NCI-H128 (cell line): ENCODE results near the gene PRM1.
"Not testable (repeated sequence)": the region's sequence is repeated elsewhere in the genome, so short reads cannot be mapped to it uniquely, and the experiment has no call there.

Source experiments
- DNase-seq: peaks from one replicate; lab custom pipeline; 2025; ENCODE audit not compliant: unreplicated experiment; lab: John Stamatoyannopoulos, UW

PRM1 gene

DNA sequence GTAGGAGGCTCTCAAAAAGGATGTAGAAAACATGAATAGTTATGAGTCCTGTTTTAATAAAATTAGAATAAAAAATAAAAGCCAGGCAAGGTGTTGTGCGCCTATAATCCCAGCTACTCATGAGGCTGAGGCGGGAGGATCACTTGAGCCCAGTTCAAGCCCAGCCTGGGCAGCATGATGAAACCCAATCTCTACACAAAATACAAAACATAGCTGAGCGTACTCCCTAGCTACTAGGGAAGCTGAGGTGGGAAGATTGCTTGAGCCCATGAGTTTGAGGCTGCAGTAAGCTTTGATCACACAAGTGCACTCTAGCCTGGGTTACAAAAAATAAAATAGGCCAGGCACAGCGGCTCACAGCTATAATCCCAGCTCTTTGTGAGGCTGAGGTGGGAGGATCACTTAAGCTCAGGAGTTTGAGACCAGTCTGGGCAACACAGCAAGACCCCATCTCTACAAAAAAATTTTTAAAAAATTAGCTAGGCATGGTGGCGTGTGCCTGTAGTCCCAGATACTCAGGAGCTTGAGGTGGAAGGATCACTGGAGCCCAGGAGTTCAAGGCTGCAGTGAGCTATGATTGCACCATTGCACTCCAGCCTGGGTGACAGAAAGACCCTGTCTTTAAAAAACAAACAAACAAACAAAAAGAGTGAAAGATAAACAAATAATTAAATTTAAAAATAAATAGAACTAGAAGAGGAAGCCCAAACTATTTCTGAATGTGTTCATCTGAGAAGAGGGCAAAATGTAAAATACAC is 17.2 kb upstream of the PRM1 start:
- no peak for DNase-seq

DNA sequence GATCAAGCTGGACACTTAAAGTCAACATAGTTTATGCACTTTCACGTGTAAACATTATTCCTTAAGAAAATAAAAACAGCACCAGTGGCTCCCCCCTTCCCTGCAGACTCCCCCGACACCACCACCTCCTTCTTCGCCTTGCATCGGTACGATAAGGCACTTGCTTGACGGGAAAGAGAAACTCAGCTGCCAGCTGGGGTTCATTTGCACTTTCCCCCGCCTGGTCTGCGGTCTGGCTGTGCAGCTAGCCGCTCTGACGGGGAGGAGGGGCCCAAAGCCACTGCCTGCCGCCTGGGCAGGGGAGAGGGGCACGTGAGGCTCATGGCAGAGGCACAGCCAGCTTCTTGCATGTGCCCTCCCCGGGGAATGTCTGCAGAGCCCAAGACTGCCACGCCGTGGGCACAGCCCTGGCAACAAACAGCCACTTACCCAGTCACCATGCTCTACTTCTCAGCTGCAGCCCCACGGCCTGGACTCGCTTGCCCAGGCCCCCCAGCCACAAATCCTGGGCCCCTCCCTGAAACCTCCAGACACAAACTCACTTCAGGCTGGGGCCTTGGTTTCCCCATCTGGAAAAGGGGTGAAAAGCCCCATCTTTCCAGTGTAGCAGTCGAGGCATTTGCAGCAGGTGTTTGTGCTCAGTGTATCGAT is 16.5 kb upstream of the PRM1 start:
- peak; percentile 19 for DNase-seq

DNA sequence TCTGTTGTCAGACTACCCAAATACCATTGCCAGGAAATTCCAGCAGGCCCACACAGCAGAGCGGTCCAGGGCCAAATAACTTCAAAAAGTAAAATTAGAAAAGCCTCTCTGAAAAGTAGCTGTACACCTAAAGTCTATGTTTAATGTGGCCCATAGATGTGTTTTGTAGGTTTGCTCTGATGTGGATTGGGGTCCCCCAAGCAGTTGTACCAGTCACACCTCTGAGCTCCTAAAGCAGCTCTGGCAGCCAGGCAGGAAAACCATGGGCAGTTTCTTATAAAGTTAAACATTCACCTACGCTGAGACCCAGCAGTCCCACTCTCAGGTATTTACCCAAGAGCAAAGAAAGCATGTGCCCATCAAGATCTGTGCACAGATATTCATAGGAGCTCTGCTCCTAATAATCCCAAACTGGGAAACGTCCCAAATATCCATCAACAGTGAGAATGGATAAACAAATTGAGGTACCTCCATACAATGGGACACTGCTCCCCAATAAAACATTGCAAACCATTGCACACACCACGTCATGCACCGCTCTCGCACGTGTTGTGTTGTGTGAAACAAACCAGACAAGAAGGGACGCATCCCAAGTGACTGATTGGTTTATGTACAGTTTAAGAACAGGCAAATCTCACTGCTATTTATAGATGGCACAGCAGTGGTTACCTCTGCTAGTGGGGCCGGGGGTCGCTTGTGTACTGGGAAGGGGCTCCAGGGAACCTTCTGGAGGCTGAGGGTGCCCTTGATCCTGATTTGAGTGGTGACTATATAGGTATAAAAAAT is 15.8 kb upstream of the PRM1 start:
- DNase-seq = no peak

DNA sequence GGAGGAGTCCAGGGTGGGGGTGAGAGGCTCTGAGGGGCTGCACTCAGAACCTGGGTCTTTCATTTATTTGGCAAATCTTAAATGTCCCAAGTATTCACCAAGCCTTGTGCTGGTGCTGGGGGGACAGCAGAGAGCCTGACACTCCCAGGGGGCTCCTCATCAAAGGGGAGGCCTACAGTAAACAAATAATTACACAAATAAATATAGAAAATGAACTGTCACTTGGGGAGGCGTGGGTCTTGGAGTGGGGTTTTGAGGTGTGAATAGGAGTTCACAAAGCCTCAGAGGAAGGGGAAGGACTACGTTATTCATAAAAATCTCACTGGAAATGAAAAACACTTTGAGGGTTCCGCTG is 15.2 kb upstream of the PRM1 start:
- no peak for DNase-seq

DNA sequence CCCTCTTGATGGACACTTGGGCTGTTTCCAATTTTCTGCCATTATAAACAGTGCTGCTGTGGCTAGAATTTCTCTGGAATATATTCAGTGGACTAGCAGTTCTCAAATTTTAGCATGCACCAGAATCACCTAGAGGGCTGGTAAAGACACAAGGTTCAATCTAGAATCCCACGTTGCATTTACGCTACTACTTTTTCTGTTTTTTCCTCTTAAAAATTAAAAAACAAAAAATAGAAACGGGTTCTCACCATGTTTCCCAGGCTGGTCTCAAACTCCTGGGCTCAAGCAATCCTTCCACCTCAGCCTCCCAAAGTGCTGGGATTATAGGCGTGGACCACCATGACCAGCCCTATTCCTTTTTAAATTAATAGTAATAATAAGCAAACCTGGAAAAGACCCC is 14.5 kb upstream of the PRM1 start:
- DNase-seq = no peak

DNA sequence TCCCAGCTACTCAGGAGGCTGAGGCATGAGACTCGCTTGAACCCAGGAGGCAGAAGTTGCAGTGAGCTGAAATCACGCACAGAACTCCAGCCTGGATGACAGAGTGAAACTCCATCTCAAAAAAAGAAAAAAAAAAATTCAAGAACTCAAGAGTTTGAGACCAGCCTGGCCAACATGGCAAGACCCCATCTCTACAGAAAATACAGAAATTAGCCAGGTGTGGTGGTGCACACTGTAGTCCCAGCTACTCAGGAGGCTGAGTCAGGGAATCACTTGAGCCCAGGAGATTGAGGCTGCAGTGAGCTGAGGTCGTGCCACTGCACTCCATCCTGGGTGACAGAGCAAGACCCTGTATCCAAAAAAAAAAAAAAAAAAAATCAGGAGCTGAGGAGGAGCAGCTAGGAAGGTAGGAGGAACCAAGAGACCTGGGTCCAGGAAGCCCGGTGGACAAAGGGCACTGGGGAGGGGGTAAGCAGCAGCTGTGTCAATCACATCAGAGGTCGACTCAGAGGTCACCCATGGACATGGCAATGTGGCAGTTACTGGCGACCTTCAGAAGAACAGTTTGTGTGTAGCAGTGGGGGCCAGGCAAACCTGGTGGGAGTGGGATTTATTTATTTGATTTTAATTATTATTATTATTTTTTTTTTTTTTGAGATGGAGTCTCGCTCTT is 11.1 kb upstream of the PRM1 start:
- DNase-seq = no peak

DNA sequence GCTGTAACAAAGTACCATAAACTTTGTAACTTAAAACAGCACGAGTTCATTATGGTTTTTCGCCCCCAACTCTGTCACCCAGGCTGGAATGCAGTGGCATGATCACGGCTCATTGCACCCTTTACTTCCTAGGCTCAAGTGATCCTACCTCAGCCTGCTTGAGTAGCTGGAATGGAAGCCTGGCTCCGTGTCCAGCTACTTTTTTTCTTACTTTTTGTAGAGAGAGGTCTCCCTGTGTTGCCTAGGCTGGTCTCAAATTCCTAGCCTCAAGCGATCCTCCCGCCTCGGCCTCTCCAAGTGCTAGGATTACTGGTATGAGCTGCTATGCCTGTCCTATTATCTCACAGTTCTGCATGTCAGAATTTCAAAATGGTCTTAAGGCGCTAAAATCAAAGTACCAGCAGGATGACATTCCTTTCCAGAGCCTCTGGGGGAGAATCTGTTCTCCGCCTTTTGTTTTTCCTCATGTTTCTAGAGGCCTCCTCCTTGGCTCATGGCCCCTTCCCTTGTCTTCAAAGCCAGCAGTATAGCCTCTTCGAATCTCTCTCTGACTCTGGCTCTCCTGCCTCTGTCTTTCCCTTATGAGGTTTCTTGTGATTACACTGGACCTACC is 10.1 kb upstream of the PRM1 start:
- DNase-seq = no peak

DNA sequence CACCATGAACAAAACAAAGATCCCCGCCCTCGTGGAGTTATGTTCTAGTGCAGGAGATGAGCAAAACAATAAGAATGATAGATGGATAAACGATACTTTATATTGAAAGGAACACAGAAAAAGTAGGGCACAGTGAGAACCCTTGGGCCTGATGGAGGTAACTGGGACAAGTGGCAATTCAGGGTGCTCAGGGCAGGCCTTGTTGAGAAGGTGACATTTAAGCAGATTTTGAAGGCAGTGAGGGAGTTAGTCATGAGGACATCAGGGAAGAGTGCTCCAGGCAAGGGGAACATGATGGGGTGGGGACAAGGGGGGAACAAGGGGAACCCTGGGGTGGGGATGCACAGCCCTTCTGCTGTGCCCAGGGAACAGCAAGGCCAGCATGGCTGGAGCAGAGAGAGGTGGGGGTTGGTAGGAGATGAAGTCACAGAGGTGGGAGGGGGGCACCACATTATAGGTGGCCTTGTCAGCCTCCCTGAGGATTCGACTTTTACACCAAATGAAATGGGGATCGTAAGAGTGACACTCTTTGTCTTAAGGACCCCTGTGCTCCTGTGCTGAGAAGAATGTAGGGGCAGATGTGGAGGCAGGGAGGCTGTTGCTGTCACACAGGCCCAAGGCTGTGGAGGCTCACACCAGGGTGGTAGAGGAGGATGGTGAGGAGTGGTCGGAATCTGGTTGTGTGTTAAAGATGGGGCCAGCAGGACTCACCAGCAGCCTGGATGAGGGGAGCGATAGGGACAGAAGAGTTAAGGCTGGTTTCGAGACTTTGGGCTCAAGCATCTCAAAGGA is 9.2 kb upstream of the PRM1 start:
- no peak for DNase-seq

DNA sequence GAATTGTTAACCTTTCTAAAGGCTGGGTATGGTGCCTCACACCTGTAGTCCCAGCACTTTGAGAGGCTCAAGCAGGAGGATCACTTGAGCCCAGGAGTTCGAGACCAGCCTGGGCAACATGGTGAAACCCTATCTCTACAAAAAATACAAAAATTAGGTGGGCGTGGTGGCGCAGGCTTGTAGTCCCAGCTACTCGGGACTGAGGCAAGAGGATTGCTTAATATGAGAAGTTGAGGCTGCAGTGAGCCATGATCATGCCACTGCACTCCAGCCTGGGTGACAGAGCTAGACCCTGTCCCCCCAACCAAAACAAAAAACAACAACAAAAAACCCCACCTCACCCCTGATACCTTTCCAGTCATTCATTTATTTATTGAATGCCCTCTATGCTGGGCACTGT is 8.6 kb upstream of the PRM1 start:
- not testable (repeated sequence) for DNase-seq

DNA sequence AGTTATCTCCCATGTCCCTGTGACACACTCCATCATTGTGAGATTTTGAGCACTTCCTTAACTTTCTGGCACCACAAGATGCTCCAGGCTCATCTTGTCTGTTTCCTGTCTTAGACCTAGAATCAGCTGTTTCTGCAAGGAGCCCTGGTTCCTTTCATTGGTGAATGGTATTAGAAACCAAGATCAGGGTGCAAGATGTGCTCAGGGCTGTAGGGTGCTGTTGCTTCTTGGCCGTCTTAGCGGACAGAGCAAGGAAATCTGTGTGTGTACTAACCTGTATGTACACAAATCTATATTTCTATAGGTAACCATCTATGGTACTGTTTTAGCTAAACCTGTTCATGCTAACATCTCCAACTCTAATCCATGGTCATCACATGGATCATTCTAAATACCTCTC is 8.1 kb upstream of the PRM1 start:
- no peak for DNase-seq

DNA sequence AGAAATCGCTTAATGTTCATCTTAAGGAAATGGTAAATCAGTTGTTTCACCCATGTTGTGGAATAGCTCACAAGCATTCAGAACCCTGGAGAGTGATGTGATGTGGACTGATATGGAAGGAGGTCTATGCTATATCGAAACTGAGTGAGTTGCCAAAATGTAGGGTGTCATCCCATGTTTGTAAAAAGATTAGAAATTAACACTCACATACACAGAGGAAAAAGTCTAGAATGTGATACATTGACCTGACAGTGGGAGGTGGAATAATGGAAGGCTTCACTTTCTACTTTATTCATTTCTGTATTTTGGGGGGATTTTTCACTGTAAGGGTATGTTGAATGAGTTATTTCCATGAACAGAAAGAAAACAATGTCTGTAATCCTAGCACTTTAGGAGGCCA is 4.7 kb upstream of the PRM1 start:
- DNase-seq = no peak

DNA sequence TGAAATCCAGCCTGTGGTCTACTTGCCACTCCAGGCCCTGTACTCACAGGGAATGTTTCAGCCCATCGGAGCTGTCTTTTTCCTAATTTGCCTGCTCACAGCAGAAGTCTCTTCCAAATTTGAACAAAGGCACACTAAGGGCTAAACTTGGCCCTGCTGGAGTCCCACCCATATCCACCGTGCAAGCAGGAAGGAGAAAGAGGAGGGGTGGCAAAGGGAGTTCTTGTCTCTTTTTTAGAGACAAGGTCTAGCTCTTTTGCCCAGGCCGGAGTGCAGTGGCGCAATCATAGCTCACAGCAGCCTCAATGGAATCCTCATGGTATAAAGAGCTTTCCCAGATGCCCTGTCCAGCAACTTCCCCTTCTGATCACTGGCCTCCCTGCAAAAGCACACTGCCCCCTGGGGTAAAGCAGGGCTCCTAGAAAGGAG is 2.7 kb upstream of the PRM1 start:
- DNase-seq = no peak

DNA sequence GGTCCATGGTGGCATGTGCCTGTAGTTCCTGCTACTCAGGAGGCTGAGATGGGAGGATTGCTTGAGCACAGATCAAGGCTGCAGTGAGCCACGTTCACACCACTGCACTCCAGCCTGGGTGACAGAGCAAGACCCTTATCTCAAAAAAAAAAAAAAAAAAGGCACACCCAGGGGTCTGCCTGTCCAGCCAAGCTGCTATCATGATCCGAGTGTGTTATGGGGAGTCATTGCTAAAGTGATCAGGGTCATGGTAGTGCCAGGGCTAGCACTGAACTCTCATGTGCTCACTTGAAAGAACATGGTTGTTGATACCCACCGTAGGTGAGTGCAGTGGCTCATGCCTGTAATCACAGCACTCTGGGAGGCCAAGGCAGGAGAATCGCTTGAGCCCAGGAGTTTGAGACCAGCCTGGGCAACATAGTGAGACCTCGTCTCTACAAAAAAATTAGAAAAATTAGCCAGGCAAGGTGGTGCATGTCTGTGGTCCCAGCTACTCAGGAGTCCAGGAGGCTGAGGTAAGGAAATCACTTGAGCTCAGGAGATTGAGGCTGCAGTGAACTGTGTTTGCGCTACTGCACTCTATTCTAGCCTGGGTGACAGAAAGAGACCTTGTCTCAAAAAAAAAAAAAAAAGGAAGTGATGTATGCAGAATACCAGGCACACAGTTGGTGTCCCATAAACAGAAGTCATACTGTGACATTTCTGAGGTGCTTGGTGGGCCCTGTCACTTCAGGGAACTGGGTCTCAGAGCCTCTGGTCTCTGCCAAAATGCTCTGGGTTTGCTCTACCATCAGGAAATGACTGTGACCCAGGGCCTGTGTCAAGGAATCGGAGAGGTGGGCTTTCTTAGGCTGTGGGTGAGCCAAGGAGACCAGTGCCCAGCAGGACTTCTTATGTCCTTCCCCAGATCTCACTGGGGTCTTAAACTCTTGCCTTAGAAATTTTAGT is 2.2 kb downstream of the PRM1 start:
- DNase-seq = no peak

DNA sequence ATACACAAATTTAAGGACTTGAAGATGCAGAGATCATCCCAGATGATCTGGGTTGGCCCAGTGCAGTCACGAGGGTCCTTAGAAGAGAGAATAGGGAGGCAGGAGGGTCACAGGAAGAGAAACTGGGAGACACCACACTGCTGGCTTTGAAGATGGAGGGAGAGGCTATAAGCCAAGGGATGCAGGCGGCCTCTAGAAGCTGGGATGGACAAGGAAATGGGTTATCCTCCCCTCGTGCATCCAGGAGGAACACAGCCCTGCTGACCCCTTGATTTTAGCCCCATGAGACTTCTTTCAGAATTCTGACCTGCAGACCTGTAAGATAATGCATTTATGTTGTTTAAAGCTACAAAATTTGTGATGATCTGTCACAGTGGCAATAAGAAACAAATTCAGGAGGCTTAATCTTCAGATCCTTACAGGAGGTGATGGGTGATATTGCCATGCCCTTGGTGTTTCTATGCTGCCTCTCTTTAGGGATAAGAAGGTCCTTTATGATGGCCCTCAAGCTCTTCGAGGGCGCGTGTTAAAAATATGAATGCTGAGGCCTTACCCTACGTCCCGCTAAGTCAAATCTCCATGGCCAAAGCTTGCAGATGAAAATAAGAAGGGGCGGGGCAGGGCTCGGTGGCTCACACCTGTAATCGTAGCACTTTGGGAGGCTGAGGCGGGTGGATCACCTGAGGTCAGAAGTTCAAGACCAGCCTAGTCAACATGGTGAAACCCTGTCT is 3.4 kb downstream of the PRM1 start:
- no peak for DNase-seq

DNA sequence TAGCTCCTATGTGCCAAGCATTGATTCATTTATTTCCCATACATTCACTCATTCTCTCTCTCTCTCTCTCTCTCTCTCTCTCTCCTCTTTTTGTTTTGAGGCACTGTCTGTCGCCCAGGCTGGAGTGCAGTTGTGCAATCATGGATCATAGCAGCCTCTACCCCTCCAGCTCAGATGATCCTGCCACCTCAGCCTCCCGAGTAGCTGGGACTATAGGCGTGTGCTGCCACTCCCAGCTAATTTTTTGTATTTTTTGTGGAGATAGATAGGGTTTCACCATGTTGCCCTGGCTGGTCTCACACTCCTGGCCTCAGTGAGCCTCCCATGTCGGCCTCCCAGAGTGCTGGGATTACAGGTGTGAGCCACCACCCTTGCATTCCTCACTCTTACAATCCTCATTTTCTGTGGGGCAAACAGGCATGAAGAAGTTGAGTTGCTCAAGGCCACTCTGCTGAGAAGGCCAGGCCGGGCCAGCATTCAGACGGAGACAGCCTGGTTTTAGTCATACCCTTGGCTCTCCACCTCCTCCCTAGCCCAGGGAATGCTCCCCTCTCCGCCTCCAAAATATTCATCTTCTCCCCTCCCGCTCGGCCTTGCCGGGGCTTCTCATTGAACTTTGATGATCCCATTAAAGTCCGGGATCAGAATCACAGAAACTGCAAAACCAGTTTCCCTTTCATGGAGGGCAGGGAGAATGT is 4.1 kb downstream of the PRM1 start:
- DNase-seq = no peak

DNA sequence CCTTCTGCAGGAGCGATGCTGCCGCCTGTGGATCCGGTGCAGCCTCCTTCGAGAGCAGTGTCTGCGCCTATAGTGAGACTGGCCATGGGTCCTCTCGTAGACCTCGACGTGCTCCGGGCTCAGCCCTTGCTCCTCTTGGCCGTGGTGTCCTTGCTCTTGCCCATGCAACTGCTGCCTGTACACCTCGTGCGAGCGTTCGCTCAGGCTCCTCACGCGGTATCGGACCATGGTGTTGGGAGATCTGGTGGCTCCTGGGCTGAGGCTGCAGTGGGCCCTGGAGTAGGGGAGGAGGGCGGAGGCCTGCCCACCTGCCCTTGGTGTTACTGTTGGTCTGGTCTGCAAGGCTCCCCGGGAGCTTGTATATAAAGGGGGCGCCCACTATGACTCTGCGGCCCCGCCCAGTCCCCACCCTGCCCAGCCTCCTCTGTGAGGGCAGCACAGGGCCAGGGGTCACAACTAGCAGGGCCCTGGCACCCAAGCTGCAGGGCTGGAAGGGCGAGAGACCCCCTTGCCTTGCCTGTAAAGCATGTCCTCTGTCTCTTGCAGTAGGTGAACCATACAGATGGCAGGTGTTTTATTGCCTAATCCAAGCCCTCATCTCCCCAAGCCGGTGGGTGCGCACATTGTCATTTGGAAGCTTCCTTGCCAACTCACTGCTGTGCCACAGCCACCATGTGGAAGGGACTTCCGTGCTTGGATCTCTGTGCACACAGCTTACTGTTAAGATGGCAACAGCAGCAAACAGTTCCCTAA is 4.8 kb downstream of the PRM1 start, which contains the start of gene PRM2:
TSS of gene PRM2 (minus strand) at position 338 of the 753 bp plus-strand sequence. CDS start at position 228, 110 bp downstream.
- DNase-seq = no peak

DNA sequence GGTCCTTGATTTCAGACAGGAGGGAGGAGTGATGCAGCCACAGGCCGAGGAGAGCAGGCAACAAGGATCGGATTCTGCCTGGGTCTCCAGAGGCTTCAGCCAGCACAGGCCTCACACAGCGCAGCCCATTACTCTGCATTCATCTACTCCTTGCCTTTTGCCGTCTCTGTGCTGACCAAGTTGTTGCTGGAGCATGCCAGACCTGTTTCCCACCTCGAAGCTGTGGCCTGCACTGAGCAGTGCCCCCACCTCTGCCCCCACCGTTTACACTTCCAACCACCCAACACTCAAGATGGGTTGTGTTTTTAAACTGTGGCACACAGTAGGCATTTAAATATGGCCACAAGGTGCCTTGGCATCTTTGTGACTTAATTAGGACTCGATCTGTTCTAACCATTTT is 6.2 kb downstream of the PRM1 start:
- DNase-seq = no peak
